ENCODE measurements around the gene PPP1R37.

GRCh38 chr19:45071969-45072790 is 20.8 kb upstream of the PPP1R37 start:
- TF ChIP-seq CTCF (conservative IDR thresholded peaks at IDR 0.05 in 1 of 2, IDR thresholded peaks at IDR 0.05 in 1 of 2; ENCODE audit: low read depth in 1 of 2, low read length in 2 of 2) (no peak), EZH2 (IDR thresholded peaks at IDR 0.05; ENCODE audit: low read length, missing control alignments) (no peak)

Data from fibroblast of lung (primary cell).